Fibroblast of upper back skin (primary cell): Measurements from ENCODE around the gene MAD2L2.

ENCODE experiments used
- DNase-seq: peaks from one replicate; pipeline ENCODE4 v3.0.0-alpha.2; 2013

MAD2L2 gene

DNA sequence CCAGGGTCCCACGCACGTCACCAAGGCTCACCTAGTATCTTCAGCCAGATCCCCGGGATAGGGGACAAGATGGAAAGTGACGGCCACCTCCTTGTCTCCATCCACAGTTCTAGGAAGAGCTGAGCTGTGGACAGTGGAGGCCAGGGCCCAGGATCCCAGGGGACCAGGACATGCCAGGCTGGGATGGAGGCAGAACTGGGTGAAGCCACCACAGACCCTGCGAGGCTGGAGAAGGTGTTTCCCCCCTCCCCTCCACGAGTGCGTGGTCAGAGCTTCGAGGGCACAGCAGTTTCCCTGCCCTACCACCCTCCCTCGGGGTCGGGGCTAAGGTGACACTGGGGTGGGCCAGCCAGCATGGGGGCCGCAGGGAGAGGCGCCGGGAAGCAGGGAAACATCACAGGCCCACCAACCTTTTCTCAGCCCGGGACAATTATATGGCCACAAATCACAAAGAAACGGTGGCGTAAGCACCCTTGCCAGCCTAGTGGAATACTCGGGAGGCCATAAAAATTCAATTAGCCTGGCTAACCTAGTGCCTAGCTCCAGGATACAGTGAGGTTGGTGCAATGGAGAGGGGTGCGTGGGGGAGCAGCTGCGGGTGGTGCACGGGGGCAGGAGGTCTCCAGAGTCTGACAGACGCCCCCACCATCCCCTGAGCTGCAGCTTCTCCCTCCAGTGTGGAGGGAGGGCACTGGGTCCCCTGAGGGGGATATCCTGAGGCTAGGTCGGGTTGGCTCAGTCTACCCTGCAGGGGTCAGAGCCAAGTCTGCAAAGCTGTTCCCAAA, 23.9 kb upstream of the MAD2L2 start:
- DNase-seq: no peak

DNA sequence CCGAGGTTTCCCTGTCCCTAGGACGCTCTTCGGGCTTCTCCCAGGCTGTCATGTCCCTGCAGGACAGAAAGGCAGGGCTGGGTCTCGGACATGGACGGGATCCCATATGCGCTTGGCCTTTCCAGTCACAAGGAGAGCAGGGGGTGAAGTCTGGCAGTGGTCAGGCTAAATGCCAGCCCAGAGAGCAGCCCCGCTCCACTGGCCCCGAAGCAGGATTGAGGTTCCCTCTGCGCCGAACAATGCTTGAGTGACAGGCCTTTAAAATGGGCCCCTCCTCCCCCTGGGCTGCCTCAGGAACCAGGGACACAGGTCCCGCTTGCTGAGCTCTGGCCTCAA, 23.2 kb upstream of the MAD2L2 start:
- no peak for DNase-seq

DNA sequence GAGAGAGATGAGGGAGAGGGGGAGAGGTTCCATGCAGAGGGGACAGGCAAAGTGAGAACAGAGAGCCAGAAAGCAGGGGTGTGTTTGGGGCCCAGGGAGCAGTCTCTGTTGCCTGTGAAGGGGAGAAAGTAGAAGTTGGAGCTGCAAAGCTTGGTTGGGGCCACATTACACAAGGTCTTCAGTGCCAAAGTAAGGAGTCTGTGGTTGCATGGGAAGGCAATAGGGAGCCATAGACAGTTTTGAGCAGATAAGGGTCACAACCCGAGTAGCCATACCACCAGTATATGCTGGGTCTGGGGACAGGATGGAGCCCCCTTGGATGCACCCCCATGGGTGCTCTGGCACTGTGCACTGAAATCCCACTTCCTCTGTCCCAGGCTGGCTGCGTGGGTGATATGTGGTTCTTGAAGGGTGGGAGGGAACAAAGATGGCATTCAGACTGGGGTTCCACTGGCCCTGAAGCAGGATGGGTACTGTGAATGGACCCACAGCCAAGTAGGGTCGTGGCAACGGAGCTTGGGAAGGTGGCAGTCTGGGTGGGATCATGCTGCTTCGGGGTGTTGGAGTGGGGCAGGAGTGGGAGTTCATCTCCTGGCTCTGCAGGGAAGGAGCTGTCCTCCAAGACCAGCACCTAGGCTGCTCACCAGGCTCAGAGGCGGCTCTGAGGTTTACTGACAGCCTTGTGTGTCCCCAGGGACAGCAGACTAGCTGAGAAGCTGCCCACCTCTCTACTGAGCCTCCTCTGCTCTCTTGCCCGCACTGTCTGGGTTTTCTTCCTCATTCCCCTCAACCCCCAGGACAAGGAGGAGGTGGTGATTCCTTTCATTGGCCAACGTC, 22.6 kb upstream of the MAD2L2 start:
- no peak for DNase-seq

DNA sequence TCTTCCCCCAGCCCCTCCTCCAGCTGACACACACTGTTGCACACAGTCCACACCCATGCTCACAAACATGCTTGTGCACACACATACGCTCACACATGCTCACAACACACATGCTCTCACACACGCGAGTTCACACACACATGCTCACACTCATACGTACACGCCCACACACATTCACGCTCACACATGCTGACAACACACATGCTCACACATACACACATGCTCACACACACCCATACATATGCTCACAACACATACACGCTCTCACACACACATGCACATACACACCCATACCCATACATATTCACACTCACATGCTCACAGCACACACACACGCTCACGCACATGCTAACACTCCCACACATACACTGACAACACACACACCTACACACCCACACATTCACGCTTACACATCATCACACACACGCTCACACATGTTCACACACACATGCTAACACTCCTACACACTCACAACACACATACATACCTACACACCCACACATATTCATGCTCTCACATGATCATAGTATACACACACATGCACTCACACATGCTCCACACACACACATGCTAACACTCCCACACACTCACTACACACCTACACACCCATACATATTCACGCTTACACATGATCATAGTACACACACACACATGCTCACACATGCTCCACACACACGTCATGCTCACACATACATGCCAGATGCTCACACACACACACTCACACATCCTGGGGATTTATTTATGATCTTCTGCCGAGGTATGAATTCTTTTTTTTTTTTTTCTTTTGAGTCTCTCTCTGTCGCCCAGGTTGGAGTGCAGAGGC, 21.2 kb upstream of the MAD2L2 start:
- DNase-seq: no peak

DNA sequence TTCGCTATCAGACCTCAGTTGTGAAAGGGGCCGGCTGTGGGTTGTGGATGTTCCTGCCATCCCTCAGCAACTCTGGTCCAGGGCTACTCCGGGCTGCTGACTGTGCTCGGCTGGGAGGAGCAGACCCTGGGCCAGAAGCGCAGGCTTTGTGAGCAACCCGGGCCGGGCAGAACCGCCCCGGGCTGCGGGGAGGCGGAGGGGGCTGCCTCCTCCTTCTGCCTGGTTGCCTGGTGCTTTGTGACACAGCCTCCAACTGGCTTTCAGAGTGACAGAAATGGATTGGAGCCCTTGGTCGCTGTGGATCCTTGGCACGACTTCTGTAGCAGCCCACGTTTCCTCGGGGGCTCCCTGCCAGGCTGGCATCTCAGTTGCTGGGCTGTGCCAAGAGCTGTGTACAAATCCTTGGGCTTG, 20.6 kb upstream of the MAD2L2 start:
- DNase-seq: no peak

DNA sequence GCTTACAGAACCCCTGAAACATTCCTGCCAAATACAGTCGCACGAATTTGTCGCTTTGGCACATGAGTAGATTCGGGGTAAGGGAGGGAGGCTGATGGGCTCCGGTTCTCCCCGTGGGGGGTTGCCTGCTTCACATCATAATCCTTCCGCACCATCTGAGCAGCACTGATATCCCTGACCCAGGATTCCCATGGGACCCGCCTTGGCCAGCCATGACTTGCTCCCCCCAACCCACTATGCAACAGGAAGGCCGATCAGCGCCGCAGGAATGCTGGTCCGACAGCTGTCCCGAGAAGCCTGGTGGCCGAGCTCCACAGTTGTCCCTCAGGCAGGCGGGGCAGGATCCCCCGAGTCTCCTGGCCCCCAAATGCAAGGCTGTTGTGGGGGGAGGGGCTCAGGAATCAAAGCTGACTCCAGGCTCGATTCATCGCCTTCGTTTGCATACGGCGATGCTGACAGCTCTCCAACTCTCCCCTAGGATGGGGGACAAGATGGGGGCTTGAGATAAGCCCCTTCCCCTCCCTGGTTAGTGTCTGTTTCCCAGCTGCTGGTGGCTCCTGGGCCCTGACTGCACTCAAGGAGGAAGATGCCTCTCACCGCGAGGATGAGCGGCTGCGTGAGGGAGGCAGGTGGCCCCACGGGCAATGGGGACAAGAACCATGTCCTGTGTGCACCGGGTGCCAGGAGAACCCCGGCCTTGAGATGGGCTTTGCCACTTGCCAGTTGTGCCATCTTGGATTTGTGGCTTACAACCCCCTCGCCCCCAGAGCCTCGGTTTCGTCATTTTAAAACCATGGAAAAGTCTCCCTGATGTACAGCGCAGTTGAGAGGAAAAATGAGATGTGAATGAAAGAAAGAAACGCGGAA, 19.9 kb upstream of the MAD2L2 start:
- peak; percentile 5 for DNase-seq

DNA sequence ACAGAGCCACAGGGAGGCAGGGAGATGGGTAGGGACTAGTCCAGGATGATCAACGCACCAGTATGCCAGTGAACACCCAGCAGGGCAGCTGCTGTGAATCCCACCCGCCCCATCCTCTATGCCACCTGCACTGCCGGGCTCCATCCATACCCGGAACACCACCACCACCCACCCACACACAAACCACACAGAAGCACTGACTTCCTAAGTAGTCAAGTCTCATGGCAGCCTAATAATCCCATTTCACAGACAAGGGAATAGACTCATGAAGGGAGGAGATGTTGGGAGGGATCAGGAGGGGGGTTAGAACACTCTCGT, 16.9 kb upstream of the MAD2L2 start:
- DNase-seq: no peak

DNA sequence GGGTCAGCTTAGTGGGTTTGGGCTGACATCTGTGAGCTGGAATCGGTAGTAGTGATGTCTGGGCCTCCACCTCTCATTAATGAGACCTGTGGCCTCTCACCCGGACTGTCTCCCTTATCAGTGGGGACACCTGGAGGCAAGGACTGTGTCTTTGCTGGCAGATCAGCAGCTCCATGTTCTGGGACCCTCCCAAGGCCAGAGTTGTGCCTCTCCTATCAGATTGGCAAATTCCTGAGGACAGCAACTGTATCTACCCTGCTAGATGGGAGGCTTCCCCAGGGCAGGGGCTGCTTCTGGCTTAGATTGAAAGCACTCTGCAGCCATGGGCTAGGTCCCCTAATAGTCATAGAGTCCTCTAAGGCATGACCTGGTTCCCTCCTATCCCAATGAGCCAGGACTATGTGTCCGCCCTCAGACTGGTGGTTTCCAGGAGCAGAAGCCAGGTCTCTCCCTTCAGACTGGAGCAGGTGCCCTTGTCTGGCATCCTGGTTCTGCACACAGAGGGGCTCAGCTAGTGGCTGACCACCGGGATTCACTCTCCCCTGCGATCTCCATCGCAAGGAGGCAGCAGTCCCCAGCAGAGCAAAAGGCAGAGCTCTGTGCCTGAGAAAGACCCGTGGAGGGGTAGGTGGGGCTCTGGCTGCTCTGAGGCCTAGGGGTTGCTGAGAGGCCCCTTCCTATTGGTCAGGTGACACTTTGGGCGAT, 16.4 kb upstream of the MAD2L2 start:
- no peak for DNase-seq

DNA sequence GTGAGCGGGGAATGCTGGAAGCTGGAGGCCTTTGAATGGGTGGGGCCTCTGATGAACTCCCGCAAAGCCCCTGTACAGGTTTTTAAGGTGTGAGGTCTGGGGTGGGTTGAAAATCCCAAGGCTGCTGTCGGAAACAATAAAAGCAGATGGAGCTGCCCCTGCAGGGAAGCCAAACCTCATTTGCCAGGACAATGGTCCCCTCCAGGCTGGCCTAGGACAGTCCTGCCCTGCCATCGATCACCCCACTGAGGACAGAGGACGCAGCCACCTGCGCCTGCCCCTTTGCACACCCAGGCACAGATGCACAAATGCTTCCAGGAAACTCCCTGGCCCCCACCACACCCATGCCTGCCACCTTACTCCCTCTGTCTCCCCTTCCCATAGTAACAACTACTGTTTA, 14.9 kb upstream of the MAD2L2 start:
- DNase-seq: no peak

DNA sequence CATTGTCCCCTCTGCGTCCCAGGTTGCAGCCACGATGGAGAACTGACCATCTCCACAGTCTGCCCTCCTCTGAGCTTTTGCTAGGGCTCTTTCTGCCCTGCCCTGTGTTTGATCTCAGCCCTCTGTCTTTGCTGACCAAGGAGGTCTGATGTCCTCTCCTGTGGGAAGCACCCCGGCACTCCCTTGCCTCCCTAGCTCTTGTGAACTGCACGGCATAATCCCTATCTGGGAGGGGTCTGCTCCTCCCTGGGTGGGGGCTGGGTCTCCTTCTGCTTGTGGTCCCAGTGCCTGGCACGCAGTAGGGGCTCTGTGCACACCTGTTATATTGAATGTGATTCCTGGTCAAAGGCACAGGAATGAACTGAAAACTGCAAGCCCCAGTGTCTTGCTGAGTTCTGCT, 13.0 kb upstream of the MAD2L2 start:
- no peak for DNase-seq

DNA sequence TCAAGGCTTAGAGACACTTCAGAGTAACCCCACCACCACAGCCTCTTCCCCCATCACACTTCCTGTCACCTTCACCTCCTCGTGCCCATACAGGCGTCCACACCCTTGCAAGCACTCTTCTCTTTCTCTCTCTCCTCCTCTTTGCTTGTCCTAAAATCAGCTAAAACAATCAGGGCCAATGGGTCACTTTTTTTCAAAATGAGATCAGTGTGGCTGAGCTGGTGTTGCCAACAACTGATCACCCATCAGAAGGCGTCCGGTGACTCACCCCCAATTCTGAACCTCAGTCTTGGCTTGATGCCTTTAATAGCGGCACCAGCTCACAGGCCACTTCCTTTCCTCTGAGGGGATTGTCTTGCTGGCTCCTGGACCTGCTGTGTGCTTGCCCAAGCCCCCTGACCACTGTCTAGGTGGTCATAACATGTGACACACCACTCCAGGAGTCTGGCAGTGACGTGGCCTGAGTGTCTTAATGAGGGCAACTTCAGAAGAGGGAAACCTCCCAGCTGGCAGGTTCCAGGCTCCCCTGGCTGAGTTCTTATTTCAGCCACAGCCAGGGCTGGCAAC, 12.2 kb upstream of the MAD2L2 start:
- peak; percentile 72 for DNase-seq

DNA sequence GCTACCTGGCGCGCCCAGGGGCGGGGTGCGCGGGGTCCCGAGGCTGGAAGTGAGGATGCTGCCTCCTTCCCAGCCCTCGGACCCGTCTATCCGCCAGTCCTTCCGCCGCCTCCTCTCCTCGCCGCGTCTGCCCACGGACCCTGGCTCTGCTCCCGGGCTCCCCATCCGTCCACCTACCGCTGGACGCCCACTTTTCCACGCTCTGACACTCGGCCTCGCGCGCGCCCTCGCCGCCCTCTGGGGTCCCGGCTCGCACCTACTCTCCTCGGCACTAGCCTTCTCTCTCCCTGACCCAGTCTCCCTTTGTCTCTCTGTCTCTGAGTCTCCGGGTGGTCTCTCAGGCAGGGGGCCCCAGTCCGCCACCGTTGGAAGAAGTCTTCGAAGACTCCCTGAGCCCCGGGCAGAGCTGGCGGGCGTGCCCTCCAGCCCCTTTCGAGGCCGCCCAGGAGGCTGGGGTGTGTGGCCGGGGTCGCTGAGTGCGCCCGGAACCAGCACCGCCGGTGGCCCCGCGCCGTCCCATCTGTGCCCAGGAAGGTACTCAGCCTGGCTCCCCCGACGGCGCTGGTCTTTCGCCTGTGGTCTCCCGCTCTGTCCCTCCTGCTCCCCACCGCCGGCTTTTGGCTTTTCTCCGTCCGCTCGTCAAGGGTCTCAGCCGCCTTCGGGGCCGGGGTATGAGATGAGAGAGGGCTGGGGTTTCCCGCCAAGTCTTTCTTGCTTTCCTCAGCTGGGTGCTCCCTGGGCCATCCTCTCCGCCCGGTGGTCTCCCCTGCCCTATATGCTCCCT, 11.2 kb upstream of the MAD2L2 start:
- no peak for DNase-seq

DNA sequence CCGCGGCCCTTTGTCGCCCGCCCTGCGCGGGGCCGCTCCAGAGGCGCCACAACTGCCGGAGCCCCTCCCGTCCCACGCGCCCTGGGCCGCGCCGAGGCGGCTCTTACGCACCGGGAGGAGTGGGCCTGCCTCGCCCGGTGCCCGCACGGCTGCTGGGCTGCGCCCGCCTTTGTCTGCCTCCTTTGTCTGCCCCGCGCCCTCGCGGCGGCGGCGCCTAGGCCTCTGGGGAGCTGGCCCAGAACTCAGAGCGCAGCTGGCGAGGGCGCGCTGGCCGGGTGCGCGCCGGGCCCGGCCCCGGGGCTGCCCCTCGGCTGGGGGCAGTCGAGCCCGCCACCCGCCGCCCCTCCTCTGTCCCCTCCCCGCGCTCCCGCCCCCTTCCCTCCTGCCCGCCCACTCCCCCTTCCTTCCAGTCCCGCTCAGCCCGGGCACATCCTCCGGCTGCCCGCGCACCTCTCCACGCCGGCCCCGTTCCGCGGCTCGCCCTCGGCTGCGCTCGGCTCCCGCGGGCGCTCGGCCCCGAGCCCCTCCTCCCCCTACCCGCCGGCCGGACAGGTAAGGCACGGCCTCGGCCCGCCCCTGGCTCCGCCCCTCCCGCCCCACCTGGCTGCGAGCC, 10.5 kb upstream of the MAD2L2 start, which contains the start of gene DRAXIN:
TSS of gene DRAXIN (plus strand) at position 409 of the 613 bp plus-strand sequence. CDS start 14,549 bp downstream, outside the sequence.
- DNase-seq: no peak

DNA sequence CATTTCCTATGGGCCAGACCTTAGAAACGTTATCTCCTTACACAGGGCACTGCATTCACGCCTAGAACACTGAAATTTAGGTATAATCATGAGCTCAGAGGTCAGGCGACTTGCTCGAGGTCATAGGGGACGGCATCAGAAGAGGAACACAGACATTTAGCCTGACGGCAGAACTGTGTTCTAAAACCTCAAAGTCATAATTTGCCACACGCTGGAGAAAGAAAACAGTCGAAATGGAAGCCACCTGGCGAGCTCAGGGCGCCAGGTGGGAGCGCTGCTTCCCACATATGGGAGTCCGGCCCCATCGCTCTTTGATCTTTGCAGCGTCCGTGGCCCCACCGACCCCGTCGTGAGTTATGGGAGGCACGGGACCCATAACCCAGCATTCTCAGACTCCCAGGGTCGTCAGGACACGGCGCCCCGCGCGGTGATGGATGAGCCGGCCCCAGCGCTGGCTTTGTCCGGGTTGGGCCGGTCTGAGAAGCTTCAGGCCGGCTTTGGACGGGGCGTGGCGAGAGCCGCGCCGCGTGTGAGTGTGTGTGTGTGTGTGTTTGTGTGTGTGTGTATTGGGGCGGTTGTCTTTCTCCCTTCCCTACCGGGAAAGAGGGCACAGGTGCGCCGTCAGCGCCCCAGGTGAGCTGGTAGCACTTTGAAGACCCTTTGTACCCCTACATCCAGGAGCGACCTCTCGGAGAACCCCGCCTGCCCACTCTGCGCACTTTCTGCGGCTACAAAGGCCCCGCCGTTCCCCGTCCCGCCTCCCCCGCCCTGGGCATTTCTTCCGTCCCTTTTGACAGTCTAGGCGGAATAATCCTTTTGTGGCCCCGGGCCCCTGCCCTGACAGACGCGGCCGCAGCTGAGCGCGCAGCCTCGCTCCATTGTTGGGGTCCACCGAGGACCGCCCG, 9.7 kb upstream of the MAD2L2 start:
- DNase-seq: no peak

DNA sequence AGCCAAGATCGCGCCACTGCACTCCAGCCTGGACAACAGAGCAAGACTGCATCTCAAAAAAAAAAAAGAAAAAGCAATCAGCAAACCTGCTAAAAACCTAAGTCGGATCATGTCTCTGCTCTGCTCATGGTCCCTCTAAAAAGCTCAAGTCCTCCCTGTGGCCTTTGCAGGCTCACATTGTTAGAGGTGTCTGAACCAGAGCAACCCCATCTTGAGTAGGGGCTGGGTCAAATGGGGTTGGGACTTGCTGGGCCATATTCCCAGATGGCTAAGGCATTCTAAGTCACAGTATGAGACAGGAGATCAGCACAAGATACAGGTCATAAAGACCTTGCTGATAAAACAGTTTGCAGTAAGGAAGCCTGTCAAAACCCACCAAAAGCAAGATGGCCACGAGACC, 7.6 kb upstream of the MAD2L2 start:
- no peak for DNase-seq

DNA sequence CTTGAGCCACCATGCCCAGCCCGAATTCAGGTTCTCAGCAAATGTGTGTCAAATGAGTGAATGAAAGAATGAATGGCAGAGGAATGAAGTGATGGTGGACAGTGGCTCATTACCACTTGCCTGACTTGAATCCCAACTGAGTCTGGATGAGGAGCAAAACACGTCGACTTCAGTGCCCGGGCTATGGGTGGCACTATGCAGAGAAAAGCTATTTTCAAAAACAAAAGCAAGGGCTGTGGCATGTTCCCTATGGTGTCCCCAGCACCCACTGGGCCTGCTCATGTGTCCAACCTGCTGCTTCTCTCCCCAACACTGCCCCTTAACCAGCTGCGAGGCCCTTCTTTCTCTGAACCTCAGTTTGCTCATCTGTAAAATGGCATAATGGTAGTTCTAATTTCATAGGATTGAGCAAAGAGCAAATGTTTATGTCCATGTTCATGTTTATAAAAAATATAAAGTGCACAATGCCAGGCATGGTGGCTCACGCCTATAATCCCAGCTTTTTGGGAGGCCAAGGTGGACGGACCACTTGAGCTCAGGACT, 4.3 kb upstream of the MAD2L2 start:
- DNase-seq: no peak

DNA sequence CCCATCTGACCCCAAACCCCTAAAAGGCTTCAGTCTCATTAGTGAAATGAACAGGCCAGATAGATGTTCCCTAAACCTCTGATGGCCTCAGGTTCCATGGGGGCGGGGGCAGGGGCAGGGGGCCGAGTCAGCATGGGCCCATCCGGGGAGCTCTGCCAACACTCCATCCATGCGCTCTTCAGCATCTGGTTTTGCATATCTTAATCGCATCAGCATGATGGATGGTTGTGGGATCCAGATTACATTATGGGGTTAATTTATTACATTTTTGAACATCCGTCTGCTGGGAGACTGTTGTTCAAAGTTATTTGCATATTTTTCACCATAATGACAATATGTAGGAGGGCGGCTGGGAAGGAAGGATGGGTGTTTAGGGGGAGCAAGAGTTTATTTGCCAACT, 3.1 kb upstream of the MAD2L2 start:
- DNase-seq: peak; percentile 44

DNA sequence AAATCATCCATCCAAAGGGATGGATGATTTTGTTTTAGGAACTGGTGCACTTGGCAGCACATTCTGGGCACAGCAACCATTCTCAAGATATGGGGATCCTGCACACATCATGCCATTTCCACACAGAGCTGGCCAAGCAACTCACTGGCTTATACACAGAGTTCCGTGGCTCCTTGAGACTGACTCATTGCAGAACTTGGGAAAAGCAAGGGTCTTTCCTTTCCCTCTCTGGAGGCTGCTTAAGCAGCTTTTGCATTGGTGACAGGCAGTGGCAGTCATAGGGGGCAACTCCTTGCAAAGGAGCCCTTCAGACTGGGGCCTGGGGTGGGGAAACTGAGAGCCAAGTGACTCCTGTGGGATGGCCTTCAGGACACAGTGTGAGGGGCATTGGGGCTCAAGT, 1.9 kb upstream of the MAD2L2 start:
- no peak for DNase-seq

DNA sequence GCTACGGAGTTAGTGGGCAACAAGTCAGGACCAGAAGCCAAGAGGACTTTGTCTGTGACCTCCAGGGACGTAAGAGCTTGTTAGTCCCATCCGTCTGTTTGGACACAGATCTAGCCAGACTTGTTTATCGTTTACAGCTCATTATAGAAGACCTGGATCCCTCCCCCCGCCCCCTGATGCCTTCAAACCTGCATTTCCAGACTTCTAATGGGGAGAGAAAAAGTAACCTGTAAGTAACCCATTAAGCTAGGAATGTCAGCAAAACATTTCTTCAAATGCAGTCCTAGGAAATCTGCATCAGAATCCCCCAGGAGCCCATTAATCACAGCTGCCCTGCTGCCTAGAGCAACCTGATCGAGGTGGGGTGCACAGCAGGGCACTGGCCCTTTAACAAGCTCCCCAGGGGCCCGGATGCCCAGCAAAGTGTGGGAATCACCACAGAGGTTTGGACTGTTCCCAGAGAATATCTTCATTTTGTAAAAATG, 1.4 kb upstream of the MAD2L2 start:
- peak; percentile 11 for DNase-seq
